ENCODE results near the gene RBM39. TPM values are rescaled to one million over a fixed set of nuclear protein-coding genes. Genes with fewer than 3 reads are reported as not detected.

The RBM39 gene
- total RNA-seq, 3 donors from 2014 or later = 226 to 303 (median 300) TPM

DNA sequence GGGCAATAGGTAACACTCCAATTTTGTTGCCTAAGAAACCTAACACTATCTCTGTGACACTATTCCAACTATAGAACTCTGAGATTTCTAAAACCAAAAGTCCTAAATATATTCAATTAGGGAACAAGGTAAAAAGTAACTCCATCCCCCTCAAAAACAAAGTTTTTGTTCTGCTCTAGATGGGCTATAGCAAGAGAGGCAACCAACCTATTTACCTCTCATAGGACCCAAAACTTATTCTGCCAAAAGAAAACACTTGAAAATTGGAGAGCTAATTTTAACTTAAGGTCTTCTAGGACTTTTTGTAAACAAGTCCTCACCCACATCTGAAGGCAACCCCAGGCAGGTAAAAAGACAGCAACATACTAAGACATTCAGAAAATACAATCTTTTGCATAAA lies 7.7 kb downstream of the RBM39 start:
- Histone ChIP-seq H3K9me3 (no peaks in the 10 kb centered on the region), H3K4me3 (no peak overlapping the region), H3K36me3 (ENCODE audit: low read depth) (peaks cover 38% of the 10 kb centered on the region), H3K4me1 (ENCODE audit: low read depth) (peaks cover 41% of the 10 kb centered on the region)
- no peak for ATAC-seq
- DNase-seq = no peak
- TF ChIP-seq CTCF (IDR thresholded peaks at IDR 0.05) = no peak
- intact Hi-C loops (cut with DNase I, micrococcal nuclease) = no loop called here

- H3K4me1 ChIP-seq (ENCODE audit: low read depth) = peaks cover 32% of the 10 kb centered on the region
- no peak for TF ChIP-seq CTCF (IDR thresholded peaks at IDR 0.05)
- no peak for DNase-seq
- intact Hi-C loops (cut with DNase I, micrococcal nuclease) = no loop called here
- H3K4me3 ChIP-seq = no peak overlapping the region
- no peaks in the 10 kb centered on the region for H3K9me3 ChIP-seq
- H3K36me3 ChIP-seq (ENCODE audit: low read depth) = peaks cover 41% of the 10 kb centered on the region
- no peak for ATAC-seq
These were observed 9.4 kb downstream of the RBM39 start for GRCh38 chr20:35732644-35732982.

DNA sequence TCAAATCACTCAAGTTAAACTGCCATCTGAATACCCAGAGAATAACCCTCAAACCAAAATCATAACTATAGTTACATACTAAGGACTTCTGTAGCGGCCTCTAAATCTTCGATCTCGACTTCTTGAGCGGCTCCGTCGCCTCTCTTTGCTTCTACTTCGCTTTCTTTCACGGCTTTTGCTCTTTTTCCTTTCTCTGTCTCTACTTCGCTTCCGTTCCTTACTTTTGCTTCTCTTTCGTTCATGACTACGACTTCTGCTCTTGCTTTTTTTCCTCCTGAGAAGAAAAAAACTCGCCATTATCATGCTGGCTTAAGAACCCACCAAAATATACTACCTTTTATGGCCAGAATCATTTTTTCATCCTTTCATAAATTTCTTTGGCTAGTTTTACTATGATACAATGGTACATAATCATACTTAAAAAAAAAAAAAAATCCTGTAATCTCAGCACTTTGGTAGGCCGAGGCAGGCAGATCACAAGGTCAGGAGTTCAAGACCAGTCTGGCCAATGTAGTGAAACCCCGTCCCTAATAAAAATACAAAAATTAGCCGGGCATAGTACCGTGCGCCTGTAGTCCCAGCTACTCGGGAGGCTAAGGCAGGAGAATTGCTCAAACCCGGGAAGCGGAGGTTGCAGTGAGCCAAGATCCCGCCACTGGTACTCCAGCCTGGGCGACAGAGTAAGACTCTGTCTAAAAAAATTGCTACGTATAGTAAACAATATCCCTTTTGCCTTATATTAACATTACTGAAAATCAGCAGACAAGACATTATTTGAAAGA lies 10.0 kb downstream of the RBM39 start:
- H3K4me3 ChIP-seq = no peak overlapping the region
- H3K36me3 ChIP-seq (ENCODE audit: low read depth) = peaks cover 44% of the 10 kb centered on the region
- DNase-seq = no peak
- ATAC-seq = no peak
- no peaks in the 10 kb centered on the region for H3K9me3 ChIP-seq
- TF ChIP-seq CTCF (IDR thresholded peaks at IDR 0.05) = no peak
- intact Hi-C loops (cut with DNase I, micrococcal nuclease) = no loop called here
- peaks cover 32% of the 10 kb centered on the region for H3K4me1 ChIP-seq (ENCODE audit: low read depth)

DNA sequence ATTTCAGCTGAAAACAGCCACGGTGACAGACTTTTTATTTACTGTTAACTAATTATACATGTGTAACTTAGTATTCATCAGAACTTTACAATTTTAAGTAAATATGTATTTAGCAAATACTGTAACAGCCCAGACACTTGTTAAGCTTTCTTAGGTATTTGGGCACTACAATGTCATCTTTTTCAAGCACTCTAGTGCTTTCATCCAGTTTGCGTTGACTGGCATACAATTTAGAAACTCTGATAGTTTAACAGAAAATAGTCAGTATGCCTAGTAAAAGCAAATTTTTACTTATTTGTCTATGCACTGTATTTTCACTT lies 10.6 kb downstream of the RBM39 start:
- ATAC-seq (no peak), DNase-seq (no peak)
- no peak for TF ChIP-seq CTCF (IDR thresholded peaks at IDR 0.05)
- Histone ChIP-seq H3K9me3 (no peaks in the 10 kb centered on the region), H3K4me3 (no peak overlapping the region), H3K4me1 (ENCODE audit: low read depth) (peaks cover 30% of the 10 kb centered on the region), H3K36me3 (ENCODE audit: low read depth) (peaks cover 49% of the 10 kb centered on the region)
- intact Hi-C loops (cut with DNase I, micrococcal nuclease) = no loop called here

DNA sequence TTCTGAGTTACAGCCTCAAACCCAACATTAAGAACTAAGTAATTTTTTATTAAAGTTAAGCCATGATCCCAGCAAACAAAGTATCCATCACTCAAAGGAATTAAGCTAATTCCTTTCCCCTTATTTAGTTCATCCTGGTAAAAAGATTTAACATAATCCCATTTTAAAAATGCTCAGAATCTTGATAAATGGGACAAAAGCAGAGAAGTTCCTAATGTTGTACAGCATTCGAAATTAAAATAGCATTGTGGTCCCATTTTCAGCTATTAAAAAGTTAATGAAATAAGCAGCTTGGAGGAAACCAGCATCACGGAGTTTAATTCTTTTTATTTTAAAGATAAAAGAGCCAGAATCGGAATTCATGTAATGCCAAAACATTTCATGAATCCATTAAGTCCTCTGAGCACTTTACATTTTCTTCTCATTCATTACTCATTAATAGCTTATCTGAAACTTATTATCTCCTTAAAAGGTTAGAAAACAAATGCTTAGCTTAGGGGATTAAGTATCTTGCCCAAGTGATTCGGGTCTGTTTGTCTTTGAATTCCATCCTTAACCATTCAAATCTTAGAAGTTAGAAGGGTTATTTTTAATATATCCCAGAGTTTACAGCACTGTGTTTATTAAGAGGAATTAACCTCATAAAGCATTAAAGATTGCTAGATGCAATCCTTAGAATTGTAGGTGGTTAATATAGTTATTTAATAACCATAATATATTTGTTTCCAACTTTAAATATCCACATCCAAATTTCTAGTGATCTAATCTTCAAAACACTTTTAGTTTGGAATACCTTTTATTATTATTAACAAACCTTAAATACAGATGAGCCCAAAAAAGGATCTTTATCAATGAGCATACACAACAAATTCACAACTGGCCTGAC lies 11.2 kb downstream of the RBM39 start:
- Histone ChIP-seq H3K36me3 (ENCODE audit: low read depth) (peaks cover 51% of the 10 kb centered on the region), H3K4me3 (no peak overlapping the region), H3K4me1 (ENCODE audit: low read depth) (peaks cover 24% of the 10 kb centered on the region), H3K9me3 (no peaks in the 10 kb centered on the region)
- DNase-seq = no peak
- TF ChIP-seq CTCF (IDR thresholded peaks at IDR 0.05) = no peak
- ATAC-seq = no peak
- intact Hi-C loops (cut with DNase I, micrococcal nuclease) = no loop called here
